PC-9 (cell line): Measurements from ENCODE around the gene PIGR.

Experiments
- CTCF ChIP-seq: fragments of 200-600 bp; sonication (generic); conservative IDR thresholded peaks from 2 replicates; pipeline ENCODE4 v1.6.1; 2017; ENCODE audit warnings: mixed run types, antibody characterized with exemption, mild to moderate bottlenecking, moderate library complexity
- EZH2 ChIP-seq: fragments of 200-600 bp; sonication (generic); IDR thresholded peaks from 2 replicates; pipeline ENCODE4 v1.8.0; 2017; ENCODE audit warnings: antibody characterized with exemption, low read depth

- TF ChIP-seq CTCF (peak; percentile 62), EZH2 (no peak)
These were observed 33.2 kb upstream of the PIGR start for GRCh38 chr1:206979379-206980043.
